K562 (cell line): ENCODE results near the gene MTMR4. TPM values are rescaled to one million over a fixed set of nuclear protein-coding genes. Genes with fewer than 3 reads are reported as not detected.

Experiments
- ATF7 ChIP-seq: fragments of 450-650 bp; IDR thresholded peaks from 2 replicates; pipeline ENCODE4 v1.7.1; 2014; ENCODE audit warnings: mild to moderate bottlenecking, moderate library complexity
- CCNT2 ChIP-seq: IDR thresholded peaks from 2 replicates; pipeline ENCODE4 v1.6.1; 2011; ENCODE audit warnings: borderline replicate concordance, low read depth, mild to moderate bottlenecking, moderate library complexity, mixed read lengths, low read length; ENCODE audit not compliant: insufficient read length; ENCODE audit errors: extremely low read depth
- CXXC5 ChIP-seq: fragments of 250-450 bp; sonication (Bioruptor Pico); IDR thresholded peaks from 2 replicates; pipeline ENCODE4 v1.8.0; 2022; ENCODE audit warnings: inconsistent platforms, mild to moderate bottlenecking, moderate library complexity
- MAZ ChIP-seq, 2 experiments: fragments of 450-650 bp in 1 of 2; sonication (generic) in 1 of 2; formaldehyde crosslinking; IDR thresholded peaks in 1 of 2; conservative IDR thresholded peaks in 1 of 2; 2 replicates each; pipeline versions ENCODE4 v1.4.0 to v1.5.0; 2020; ENCODE audit warnings: mild to moderate bottlenecking in 1 of 2, missing genetic modification reagents in 1 of 2
- NRF1 ChIP-seq, 2 experiments: fragments of 450-650 bp; IDR thresholded peaks in 1 of 2; conservative IDR thresholded peaks in 1 of 2; 2 replicates each; pipeline ENCODE4 v1.6.1; 2014; ENCODE audit warnings: mild to moderate bottlenecking in 2 of 2
- RB1 ChIP-seq: fragments of 450-650 bp; IDR thresholded peaks from 2 replicates; pipeline ENCODE4 v1.6.1; 2017; ENCODE audit warnings: low read depth, mild to moderate bottlenecking
- TRIM28 ChIP-seq: fragments of 450-650 bp; IDR thresholded peaks from 2 replicates; pipeline ENCODE4 v1.6.1; 2017
- ZBTB7A ChIP-seq: IDR thresholded peaks from 2 replicates; pipeline ENCODE4 v1.6.1; 2011; ENCODE audit warnings: low read depth, mild to moderate bottlenecking, low read length, moderate library complexity, borderline replicate concordance; ENCODE audit not compliant: control insufficient read depth
- ZKSCAN1 ChIP-seq: fragments of 150-350 bp; IDR thresholded peaks from 2 replicates; pipeline ENCODE4 v1.6.1; 2016; ENCODE audit warnings: low read depth, low read length
- ZNF431 ChIP-seq: sonication (generic); formaldehyde crosslinking; IDR thresholded peaks from 2 replicates; pipeline ENCODE4 v1.8.0; 2022; ENCODE audit warnings: mild to moderate bottlenecking, missing genetic modification reagents
- ZNF780A ChIP-seq: fragments of 250-450 bp; sonication (Bioruptor Pico); IDR thresholded peaks from 2 replicates; pipeline ENCODE4 v1.5.0; 2021; ENCODE audit warnings: mild to moderate bottlenecking
- polyA plus RNA-seq, 8 experiments: library from polyadenylated mRNA; depleted of rRNA in 4 of 8; stranded (reverse) in 5 of 8; unstranded in 3 of 8; fragments of >200 nt; fragmentation: Nextera tagmentation in 2 of 8; fragmentation: Illumina TruSeq in 1 of 8; extraction: Ambion mirVana in 2 of 8; extraction: Trizol in 1 of 8; gene quantifications; 2 replicates each; pipeline versions ENCODE4 v1.2.1 to v1.2.3, GENCODE V29; 2011 to 2014; ENCODE audit warnings: inconsistent platforms in 1 of 8, missing spikeins in 1 of 8
- total RNA-seq, 7 experiments: library from RNA; depleted of rRNA in 6 of 7; stranded (reverse); fragments of >200 nt in 6 of 7; fragmentation: Illumina TruSeq in 2 of 7; extraction: Trizol in 2 of 7; gene quantifications; 2 replicates each; pipeline versions ENCODE4 v1.2.1 to v1.2.3, GENCODE V29; 2011 to 2021; ENCODE audit warnings: low replicate concordance in 1 of 7
- TF ChIP-seq, protein P1 (sequence below), 2 experiments: IDR thresholded peaks; 2 replicates each; pipeline ENCODE4 v1.6.1; 2011; ENCODE audit warnings: borderline replicate concordance in 1 of 2, control low read depth in 1 of 2, low read depth in 1 of 2, low read length in 1 of 2, mild to moderate bottlenecking in 1 of 2, mixed read lengths in 1 of 2, moderate library complexity in 1 of 2; ENCODE audit not compliant: insufficient read depth in 1 of 2, insufficient read length in 1 of 2, poor library complexity in 1 of 2, severe bottlenecking in 1 of 2; ENCODE audit errors: extremely low read depth in 1 of 2

MTMR4 gene
- total and polyA plus RNA-seq, 9 of the 15 experiments (the other 6 are each of a cell fraction or from before 2014, with no cell fraction given) = 8.8 to 45.7 (median 28.7) TPM

DNA sequence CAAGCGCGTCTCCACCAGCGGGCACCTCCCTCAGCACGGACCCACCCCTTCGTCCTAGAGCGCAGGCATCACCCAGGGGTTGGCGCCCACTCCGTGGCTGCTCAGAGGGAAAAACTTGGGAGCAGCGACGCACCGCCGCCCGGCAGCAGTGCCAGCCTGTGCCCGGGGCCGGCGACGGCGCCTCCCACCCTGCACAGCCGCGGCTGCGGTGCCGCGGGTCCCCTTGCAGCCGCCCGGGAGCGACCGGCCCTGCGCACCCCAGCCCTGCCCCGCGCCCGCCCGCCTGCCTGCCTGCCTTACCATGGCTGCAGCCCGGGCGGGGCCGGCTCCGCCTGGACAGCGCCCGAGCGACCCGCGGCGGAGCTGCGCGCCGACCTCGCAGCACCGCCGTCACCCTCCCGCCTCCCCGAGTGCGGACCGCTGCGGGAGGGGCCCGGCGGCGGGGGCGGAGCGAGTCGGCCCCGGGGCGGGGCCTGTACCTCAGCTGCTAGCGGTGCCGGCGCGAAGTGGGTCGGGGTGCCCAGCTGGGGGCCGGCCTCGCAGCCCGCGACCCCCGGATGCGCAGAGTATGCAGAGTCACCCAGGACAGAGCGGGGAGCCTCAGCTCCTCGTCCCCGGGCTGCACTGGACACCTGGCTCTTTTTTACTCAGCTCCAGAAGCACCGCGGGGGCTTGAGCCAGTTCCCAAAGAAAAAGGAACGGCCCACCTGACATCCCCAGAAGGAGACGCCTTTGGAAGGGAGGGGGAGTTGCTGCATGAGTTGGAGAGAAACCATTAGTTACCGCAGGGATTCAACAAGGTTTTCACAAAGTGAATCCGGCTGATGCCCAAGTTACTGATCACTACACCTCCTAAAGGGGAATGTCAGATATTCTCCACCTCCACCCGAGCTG lies 17.5 kb upstream of the MTMR4 start (continued):
- TF ChIP-seq, protein P1, sequence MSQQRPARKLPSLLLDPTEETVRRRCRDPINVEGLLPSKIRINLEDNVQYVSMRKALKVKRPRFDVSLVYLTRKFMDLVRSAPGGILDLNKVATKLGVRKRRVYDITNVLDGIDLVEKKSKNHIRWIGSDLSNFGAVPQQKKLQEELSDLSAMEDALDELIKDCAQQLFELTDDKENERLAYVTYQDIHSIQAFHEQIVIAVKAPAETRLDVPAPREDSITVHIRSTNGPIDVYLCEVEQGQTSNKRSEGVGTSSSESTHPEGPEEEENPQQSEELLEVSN (IDR thresholded peaks at IDR 0.05; ENCODE audit: borderline replicate concordance in 1 of 2, extremely low read depth in 1 of 2, insufficient read depth in 1 of 2, insufficient read length in 1 of 2, low read depth in 1 of 2, low read length in 1 of 2, poor library complexity in 1 of 2, severe bottlenecking in 1 of 2) = peak in 1 of 2 experiments; percentile 51
- TF ChIP-seq NRF1 (conservative IDR thresholded peaks at IDR 0.05 in 1 of 2, IDR thresholded peaks at IDR 0.05 in 1 of 2) = peak in 1 of 2 experiments; percentile 51; a peak in 2 of 4 replicates
- no peak for TF ChIP-seq ZKSCAN1
- TF ChIP-seq CXXC5 (CRISPR knock-in tag) = peak; percentile 82
- TF ChIP-seq MAZ (CRISPR knock-in tag; conservative IDR thresholded peaks at IDR 0.05 in 1 of 2, IDR thresholded peaks at IDR 0.05 in 1 of 2) = peak; percentile 60 to 86; a peak in 3 of 4 replicates
- TF ChIP-seq ZBTB7A = peak; percentile 67; the same call in 1 of the 2 replicates
- peak; percentile 78; the same call in 1 of the 2 replicates for TF ChIP-seq RB1
- no peak for TF ChIP-seq ZNF780A
- TF ChIP-seq ATF7 = no peak
- no peak for TF ChIP-seq TRIM28
- TF ChIP-seq ZNF431 (CRISPR knock-in tag) = no peak
- TF ChIP-seq CCNT2 = peak; percentile 56
